SU-DHL-6 (cell line): ENCODE results near the gene PTPN1.

ENCODE experiments used
- H2AFZ ChIP-seq: fragments of 200-600 bp; sonication (generic); 2 replicates; pipeline ENCODE4 v1.6.1; 2014; ENCODE audit warnings: low read depth, mild to moderate bottlenecking, moderate library complexity, mixed read lengths, antibody characterized with exemption, low read length; ENCODE audit not compliant: severe bottlenecking
- H3F3A ChIP-seq: fragments of 200-600 bp; shearing (Covaris generic); 2 replicates; pipeline ENCODE4 v1.6.0; 2016; ENCODE audit warnings: antibody characterized with exemption, mild to moderate bottlenecking; ENCODE audit not compliant: insufficient read depth
- H3K27ac ChIP-seq: fragments of 200-600 bp; sonication (generic); 2 replicates; pipeline ENCODE4 v1.5.1; 2016; ENCODE audit warnings: low read depth, mild to moderate bottlenecking, low read length, moderate library complexity, mixed read lengths
- H3K27me3 ChIP-seq: fragments of 200-600 bp; sonication (generic), shearing (Covaris generic); 2 replicates; pipeline ENCODE4 v1.6.0; 2014; ENCODE audit warnings: mild to moderate bottlenecking, low read length
- H3K36me3 ChIP-seq: fragments of 200-600 bp; sonication (generic); 2 replicates; pipeline ENCODE4 v1.6.1; 2014; ENCODE audit warnings: mild to moderate bottlenecking, low read length, mixed read lengths
- H3K4me2 ChIP-seq: fragments of 300-600, 200-600 bp; shearing (Covaris generic), sonication (generic); 2 replicates; pipeline ENCODE4 v1.6.0; 2014; ENCODE audit warnings: low read length, low read depth, mild to moderate bottlenecking; ENCODE audit not compliant: poor library complexity, severe bottlenecking
- H3K4me3 ChIP-seq: fragments of 200-600 bp; sonication (generic); 2 replicates; pipeline ENCODE4 v1.5.1; 2014; ENCODE audit warnings: antibody characterized with exemption, low read length, mild to moderate bottlenecking, mixed read lengths; ENCODE audit not compliant: insufficient read depth, poor library complexity, severe bottlenecking
- H3K79me2 ChIP-seq: fragments of 200-600 bp; sonication (generic); 2 replicates; pipeline ENCODE4 v1.6.1; 2014; ENCODE audit warnings: mild to moderate bottlenecking, low read length, moderate library complexity; ENCODE audit not compliant: insufficient read depth
- H3K9ac ChIP-seq: fragments of 200-600 bp; sonication (generic); 2 replicates; pipeline ENCODE4 v1.7.0; 2014; ENCODE audit warnings: mild to moderate bottlenecking, low read length
- H3K9me2 ChIP-seq: fragments of 200-600 bp; sonication (generic); replicated peaks from 2 replicates; pipeline ENCODE4 v1.6.1; 2014; ENCODE audit warnings: low read length; ENCODE audit not compliant: insufficient read depth
- H3K9me3 ChIP-seq: fragments of 200-600 bp; sonication (generic); 2 replicates; pipeline ENCODE4 v1.6.1; 2014; ENCODE audit warnings: low read length, mixed read lengths; ENCODE audit not compliant: insufficient read depth
- H4K20me1 ChIP-seq: fragments of 200-600 bp; sonication (generic); 2 replicates; pipeline ENCODE4 v1.6.1; 2014; ENCODE audit warnings: low read depth, mild to moderate bottlenecking, antibody characterized with exemption, low read length, moderate library complexity, mixed read lengths
- EZH2phosphoT487 ChIP-seq: fragments of 200-600 bp; sonication (generic), shearing (Covaris generic); conservative IDR thresholded peaks from 2 replicates; pipeline ENCODE4 v1.6.1; 2018; ENCODE audit warnings: mild to moderate bottlenecking, antibody characterized with exemption, low read length, moderate library complexity, mixed read lengths
- TF ChIP-seq, protein P1 (sequence below): fragments of 200-600 bp; sonication (generic); IDR thresholded peaks from one replicate; pipeline ENCODE4 v1.5.1; 2017; ENCODE audit warnings: antibody characterized with exemption, mild to moderate bottlenecking, low read length, moderate library complexity; ENCODE audit not compliant: insufficient read depth, poor library complexity, severe bottlenecking

The PTPN1 gene

DNA sequence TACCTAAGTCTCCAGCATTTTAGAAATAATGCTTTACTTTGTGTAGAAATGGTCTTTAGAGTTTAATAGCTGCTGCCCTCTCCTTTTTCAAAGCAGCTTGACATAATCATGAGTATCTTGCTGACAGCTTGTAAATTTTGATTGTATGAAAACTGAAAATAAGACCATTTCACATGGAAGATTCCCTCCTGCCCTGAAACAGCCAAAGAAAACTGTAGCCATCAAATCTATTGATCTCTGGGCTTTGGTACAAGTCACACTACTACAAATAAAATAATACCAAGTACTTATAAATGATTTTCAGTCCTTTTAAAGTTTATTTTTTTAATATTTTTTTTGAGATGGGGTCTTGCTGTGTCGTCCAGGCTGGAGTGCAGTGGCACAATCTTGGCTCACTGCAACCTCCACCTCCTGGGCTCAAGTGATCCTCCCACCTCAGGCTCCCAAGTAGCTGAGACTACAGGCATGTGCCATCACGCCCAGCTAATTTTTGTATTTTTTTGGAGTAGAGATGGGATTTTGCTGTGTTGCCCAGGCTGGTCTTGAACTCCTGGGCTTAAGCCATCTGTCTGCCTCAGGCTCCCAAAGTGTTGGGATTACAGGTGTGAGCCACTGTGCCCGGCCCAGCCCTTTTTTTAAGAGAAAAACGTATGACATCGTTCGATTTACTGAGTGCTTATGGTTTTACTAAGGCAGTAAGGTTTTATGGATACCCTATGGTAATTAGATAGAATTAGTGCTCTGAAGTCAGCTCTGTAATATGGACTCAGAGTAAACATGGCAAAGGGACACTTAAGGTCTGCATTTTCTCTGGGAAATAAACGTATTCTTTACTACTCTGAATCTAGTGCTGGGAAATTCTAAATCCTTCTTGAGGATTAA is 7.0 kb downstream of the PTPN1 start:
- TF ChIP-seq, protein P1, sequence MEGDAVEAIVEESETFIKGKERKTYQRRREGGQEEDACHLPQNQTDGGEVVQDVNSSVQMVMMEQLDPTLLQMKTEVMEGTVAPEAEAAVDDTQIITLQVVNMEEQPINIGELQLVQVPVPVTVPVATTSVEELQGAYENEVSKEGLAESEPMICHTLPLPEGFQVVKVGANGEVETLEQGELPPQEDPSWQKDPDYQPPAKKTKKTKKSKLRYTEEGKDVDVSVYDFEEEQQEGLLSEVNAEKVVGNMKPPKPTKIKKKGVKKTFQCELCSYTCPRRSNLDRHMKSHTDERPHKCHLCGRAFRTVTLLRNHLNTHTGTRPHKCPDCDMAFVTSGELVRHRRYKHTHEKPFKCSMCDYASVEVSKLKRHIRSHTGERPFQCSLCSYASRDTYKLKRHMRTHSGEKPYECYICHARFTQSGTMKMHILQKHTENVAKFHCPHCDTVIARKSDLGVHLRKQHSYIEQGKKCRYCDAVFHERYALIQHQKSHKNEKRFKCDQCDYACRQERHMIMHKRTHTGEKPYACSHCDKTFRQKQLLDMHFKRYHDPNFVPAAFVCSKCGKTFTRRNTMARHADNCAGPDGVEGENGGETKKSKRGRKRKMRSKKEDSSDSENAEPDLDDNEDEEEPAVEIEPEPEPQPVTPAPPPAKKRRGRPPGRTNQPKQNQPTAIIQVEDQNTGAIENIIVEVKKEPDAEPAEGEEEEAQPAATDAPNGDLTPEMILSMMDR = no peak
- TF ChIP-seq EZH2phosphoT487 = no peak
- H3K9me2 ChIP-seq = no peaks in the 10 kb centered on the region
- H3K9me3 ChIP-seq = no peaks in the 10 kb centered on the region
- H3K27me3 ChIP-seq = no peaks in the 10 kb centered on the region; the same call in 1 of the 2 replicates
- no peak overlapping the region for H3K4me3 ChIP-seq
- peaks cover 41% of the 10 kb centered on the region for H3K79me2 ChIP-seq
- peaks cover 39% of the 10 kb centered on the region for H4K20me1 ChIP-seq
- no peaks in the 10 kb centered on the region for H3K36me3 ChIP-seq
- peak overlapping the region; percentile 6 for H3K4me2 ChIP-seq
- H2AFZ ChIP-seq = no peak overlapping the region
- no peak overlapping the region for H3K27ac ChIP-seq
- no peak overlapping the region for H3K9ac ChIP-seq
- no peaks in the 10 kb centered on the region; the same call in 1 of the 2 replicates for H3F3A ChIP-seq

DNA sequence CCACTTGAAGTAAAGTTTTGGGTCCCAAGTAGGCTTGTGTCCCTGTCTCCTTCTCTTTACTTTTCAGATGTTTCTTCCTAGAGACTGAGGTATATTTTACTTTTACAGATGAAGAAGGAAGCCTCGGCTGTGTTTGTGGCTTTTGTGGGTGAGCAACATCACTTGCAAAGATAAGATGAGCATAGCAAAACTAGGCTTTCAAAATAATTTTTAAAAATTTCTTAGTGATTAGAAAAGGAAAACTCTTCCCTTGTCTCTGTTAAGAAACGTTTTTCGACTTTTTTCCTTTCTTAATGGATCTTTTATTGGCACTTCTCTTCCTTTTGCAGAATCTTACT is 7.6 kb downstream of the PTPN1 start:
- Histone ChIP-seq H3K27me3 (no peaks in the 10 kb centered on the region; the same call in 1 of the 2 replicates), H3K9ac (no peak overlapping the region), H3K4me3 (no peak overlapping the region), H3F3A (no peaks in the 10 kb centered on the region; the same call in 1 of the 2 replicates), H3K79me2 (peaks cover 44% of the 10 kb centered on the region), H3K9me3 (no peaks in the 10 kb centered on the region), H3K4me2 (no peak overlapping the region), H2AFZ (no peak overlapping the region), H3K36me3 (no peaks in the 10 kb centered on the region), H3K27ac (no peak overlapping the region), H4K20me1 (peaks cover 33% of the 10 kb centered on the region), H3K9me2 (no peaks in the 10 kb centered on the region)
- no peak for TF ChIP-seq EZH2phosphoT487
- TF ChIP-seq, protein P1 = no peak

DNA sequence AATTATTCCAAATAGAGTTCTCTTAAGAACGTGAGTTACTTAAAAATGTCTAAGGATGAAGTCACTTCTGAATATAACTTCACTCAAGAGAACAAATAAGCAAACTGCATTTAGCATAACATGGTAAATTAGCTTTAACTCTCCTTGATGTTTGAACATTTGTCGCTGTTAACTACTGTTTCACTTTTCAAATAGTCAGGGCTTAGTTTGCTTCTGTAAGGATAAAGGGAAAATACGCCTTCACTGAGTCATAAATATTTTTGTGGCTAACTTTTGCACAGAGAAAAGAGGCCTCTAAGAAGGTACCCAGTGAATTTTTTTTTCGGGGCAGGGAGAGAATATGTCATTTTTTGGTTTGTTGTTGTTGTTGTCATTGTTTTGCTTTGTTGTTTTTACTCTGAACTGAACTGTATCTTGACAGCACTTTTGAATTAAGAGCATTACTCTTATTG is 8.1 kb downstream of the PTPN1 start:
- no peak overlapping the region for H2AFZ ChIP-seq
- H3K9me3 ChIP-seq = no peaks in the 10 kb centered on the region
- TF ChIP-seq EZH2phosphoT487 = no peak
- TF ChIP-seq, protein P1 = no peak
- H3K9me2 ChIP-seq = no peaks in the 10 kb centered on the region
- H4K20me1 ChIP-seq = peaks cover 28% of the 10 kb centered on the region; the same call in 1 of the 2 replicates
- H3K27me3 ChIP-seq = no peaks in the 10 kb centered on the region
- no peak overlapping the region for H3K27ac ChIP-seq
- no peaks in the 10 kb centered on the region for H3K36me3 ChIP-seq
- no peak overlapping the region for H3K4me2 ChIP-seq
- no peak overlapping the region for H3K9ac ChIP-seq
- no peaks in the 10 kb centered on the region; the same call in 1 of the 2 replicates for H3F3A ChIP-seq
- H3K79me2 ChIP-seq = peaks cover 43% of the 10 kb centered on the region
- no peak overlapping the region for H3K4me3 ChIP-seq
